ENCODE measurements around the gene RELT.

RELT gene

GRCh38 chr11:73348838-73349237 lies 27.4 kb upstream of the RELT start:
- DNase-seq = no peak

DNA sequence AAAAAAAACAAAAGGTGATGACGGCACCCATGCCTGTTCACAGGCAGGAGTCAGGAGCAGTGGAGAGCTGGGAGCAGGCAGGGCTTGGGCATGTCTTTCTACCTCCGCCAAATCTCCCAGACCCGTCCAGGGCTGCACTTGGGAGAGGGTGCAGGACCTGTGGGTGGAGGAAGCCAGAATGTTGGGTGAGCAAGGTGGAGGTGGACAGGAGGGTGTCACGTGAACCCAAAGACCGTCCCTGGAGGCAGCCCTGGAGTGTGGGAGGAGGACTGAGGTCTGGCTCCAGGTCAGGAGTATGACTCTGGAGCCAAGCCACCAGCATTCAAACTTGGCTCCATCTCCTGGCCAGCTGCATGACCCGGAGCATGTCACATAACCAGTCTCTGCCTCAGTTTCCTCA lies 26.6 kb upstream of the RELT start:
- DNase-seq = no peak

DNA sequence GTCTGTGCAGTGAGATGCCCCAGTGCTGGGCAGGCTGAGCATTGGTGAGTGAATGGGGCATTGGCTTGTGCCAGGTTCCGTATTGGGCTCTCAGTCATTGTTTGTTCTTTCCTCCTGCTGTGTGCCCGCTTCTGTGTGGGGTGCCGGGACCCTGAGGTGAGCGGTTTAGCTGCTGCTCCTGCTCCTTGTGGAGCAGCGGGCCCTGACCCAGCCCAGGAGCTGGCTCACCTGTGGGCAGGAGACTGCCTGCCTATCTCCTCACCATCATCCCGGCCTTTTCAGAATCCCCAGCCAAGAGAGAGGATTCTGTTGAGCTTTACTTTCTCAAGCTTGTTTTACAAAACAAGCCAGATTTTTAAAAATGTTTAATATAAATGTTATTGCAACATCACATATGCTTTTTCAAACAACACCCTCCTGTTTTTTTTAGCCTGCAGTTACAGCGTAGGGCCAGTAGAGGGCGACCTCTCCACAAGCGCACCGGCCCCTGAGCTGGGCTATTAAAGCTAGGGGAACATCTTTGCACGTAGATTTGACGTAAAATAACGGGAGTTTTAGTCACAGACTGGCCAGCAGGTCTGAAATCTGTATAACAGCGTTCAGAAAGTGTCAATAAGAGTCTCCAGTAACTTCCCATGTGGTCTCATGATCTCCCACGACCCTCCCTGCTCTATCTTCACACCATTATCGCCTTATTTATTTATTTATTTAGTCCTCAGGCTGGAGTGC lies 25.1 kb upstream of the RELT start:
- DNase-seq = no peak

DNA sequence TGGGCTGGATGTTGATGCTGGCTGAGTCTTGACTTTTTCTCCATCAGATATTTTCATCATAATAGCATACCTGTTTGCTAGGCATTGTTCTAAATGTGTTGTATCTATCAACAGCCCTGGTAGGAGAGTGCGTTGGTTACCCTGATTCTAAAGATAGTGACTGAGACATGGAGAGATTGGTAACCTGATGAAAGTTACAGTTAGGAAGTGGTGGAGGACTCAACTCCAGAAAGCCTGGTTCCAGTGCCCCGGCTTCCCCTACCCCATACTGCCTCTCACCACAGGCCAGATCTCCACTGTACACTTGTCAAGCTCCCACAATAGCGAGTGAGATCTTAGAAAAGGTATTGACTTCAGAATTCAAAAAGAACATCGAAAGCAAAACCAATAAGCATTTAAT lies 22.8 kb upstream of the RELT start:
- DNase-seq = no peak

DNA sequence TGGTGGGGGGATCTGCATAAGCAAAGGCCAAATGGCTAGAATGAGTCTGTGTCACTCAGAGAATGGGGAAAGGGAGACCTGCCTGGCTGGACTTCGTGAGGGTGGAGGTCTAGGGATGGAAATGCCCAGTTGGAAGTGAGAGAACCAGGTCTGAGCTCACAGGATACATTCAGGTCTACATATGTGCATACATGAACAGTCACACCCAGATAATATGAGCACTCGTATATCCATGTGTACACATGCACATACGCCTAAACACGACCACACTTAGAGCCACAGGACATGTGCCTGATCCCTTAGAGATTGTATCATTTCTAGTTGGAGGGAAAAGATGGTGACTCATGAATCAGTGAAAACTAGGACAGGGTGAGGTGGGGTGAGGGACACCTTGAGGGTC lies 21.1 kb upstream of the RELT start:
- no peak for DNase-seq

GRCh38 chr11:73356979-73357860 lies 19.0 kb upstream of the RELT start:
- DNase-seq = no peak

DNA sequence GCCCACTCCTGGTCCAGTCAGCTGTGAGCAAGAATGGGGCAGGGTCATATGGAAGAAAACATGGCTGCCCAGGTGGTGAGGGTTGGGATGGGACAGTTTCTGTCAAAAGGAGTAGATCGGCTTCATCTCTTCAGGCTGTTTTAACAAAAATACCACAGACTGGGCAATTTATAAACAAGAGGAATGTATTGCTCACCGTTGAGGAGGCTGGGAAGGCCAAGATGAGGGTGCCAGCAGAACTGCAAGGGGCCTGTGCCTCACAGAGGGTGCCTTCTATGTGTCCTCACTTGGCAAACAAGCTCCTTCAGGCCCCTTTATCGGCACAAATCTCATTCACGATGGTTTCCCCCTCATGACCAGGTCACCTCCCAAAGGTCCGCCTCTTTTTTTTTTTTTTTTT lies 18.1 kb upstream of the RELT start:
- DNase-seq = no peak

GRCh38 chr11:73359341-73359740 lies 16.9 kb upstream of the RELT start:
- DNase-seq = no peak

DNA sequence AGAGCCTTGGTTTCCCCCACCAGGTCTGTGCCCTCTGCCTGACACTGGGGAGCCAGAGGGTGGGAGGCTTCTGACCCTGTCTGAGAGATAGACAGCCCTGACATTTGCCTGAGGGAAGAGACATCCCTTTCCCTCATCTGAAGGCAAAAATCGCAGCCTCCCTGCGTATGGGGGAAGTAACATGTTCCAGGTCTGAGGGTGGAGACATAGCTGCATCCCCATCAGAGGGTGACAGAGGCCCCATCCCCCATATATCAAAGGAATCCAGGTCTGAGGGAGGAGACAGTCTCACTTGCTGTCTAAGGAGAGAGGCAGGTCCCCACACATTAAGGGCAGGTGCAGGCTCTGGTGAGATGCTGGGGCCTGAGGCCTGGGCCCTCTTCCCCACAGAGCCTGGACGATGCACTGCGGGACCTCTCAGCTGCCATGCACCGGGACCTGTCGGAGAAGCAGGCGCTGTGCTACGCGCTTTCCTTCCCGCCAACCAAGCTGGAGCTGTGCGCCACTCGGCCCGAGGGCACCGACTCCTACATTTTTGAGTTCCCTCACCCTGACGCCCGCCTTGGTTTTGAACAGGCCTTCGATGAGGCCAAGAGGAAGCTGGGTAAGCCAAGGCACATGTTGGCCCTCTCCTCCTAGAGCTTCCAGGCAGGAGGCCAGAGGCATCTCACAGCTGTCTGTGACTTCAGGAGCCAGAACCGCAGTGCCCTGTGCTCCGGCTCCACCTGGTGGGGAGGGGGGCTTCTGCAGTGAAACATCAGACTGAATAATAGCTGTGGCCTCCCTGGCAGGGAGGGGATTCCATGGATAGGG lies 16.1 kb upstream of the RELT start:
- peak; percentile 82 for DNase-seq

GRCh38 chr11:73360743-73361369 lies 15.3 kb upstream of the RELT start:
- no peak for DNase-seq

GRCh38 chr11:73361953-73362776 lies 14.0 kb upstream of the RELT start:
- peak; percentile 97 for DNase-seq

DNA sequence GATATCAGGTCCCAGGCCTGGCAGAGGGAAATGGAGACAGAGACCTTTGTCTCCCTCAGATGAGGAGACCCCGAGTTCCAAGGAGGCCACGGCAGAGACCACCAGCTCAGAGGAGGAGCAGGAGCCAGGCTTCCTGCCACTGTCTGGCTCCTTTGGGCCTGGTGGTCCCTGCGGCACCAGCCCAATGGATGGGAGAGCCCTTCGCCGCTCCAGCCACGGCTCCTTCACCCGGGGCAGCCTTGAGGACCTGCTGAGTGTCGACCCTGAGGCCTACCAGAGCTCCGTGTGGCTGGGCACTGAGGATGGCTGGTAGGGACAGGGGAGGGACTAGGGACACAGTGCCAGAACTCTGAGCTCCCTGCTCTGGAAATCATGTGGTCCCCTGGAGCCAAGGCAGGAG lies 13.1 kb upstream of the RELT start:
- no peak for DNase-seq

DNA sequence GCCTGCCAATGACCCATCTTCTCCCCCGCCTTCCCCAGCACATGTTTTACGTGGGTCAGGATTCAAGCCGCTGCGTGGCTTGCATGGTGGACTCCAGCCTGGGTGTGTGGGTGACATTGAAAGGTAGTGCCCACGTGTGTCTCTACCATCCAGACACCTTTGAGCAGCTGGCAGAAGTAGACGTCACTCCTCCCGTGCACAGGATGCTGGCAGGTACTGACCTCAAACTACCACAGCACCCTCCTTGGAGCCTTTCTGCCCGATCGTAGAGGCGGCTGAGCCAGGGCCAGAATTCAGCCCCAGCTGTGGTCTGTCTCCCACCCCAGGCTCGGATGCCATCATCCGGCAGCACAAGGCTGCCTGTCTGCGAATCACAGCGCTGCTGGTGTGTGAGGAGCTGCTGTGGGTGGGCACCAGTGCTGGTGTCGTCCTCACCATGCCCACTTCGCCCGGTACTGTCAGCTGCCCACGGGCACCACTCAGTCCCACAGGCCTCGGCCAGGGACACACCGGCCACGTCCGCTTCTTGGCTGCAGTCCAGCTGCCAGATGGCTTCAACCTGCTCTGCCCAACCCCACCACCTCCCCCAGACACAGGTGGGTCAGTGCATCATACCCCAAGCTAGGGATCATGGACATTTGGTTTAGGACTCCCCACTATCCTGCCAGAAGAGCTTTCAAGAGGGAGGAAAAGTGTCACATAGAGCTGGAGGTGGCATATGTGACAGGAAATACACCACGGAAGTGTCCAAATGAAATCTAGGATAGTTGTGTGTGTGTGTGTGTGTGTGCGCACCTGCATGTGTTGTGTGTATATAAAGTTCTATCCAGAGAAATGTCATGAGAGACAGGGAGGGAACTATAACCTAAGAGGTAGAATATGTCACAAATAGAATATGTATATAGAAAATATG lies 10.6 kb upstream of the RELT start:
- DNase-seq = no peak

- DNase-seq = no peak
Observed at GRCh38 chr11:73366265-73366610, 10.0 kb upstream of the RELT start.

DNA sequence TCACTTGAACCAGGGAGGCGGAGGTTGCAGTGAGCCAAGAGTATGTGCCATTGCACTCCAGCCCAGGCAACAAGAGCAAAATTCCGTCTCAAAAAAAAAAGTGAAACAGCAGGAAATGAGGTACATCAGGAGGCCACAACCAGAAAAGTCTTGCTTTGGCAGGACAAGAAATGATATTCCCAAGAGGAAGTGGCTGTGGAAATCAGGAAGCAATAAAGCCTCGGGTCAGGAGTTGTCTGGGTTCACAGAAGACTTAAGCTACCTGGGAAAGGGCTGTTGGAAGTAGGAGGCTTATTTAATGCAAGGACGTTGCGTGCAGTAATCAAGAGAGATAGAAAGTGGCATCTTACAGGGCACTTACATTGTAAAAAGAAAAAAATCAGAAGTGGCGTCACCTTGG lies 9.2 kb upstream of the RELT start:
- no peak for DNase-seq

- no peak for DNase-seq
Observed at GRCh38 chr11:73367482-73368024, 8.6 kb upstream of the RELT start.

DNA sequence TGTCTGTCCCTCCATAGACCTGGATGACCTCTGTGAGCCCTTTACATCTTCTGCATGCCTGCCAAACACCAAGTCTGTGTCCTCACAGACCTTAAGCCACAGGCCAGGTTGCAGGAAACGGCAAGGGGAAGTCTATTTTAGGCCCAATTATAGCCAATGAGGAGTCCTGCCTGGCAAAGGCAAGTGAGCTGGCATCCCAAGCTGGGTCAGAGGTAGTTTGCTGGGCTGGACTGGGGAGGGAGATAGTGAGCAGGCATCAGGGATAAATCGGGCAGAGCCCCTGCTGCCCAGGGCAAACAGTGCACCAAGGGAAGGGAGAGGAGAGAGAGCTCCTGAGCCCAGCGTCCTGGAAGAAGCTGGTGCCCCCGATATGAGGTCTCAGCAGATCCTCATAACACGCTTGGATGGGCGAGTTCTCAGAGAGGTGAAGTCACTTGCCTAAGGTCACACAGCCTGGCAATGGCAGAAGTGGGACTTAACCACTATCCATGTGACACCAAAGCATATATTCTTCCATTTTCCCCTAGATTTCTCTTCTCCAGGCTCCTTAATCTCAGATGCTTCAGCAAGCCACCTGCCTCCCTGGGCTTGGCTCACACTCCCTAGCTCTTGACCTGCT lies 3.7 kb upstream of the RELT start:
- DNase-seq = no peak

- DNase-seq = no peak
Observed at GRCh38 chr11:73374151-73374550, 2.0 kb upstream of the RELT start.

DNA sequence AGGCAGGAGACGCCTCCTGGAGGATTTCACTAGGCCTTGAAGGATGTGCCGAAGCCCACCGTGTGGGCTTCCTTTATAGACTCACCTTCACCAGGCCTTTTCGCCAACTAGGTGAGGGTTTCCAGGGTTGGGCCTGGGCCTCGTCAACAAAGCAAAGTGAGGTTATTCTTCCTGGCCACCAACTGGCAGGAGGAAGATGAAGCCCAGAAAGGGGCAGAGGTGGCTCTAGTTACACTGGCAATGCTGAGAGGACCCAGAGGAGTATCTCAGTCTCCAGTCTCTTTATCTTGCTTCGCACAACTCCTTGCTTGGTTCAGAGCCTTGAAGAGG lies 404 bp upstream of the RELT start:
- no peak for DNase-seq

Measured in islet precursor cell (in vitro differentiated cells).